ENCODE results near the gene LRMDA. TPM values are rescaled to one million over a fixed set of nuclear protein-coding genes. Genes with fewer than 3 reads are reported as not detected.

Gene LRMDA
- total and polyA plus RNA-seq, 2 of the 13 experiments (the other 11 are each of a cell fraction or from before 2014, with no cell fraction given): 13.4 to 22.0 TPM

- TF ChIP-seq NR0B2 (CRISPR knock-in tag; IDR thresholded peaks at IDR 0.05): no peak
- TF ChIP-seq JUNB (CRISPR knock-in tag; IDR thresholded peaks at IDR 0.05; ENCODE audit: borderline replicate concordance): no peak
- no peak for TF ChIP-seq KLF6 (CRISPR knock-in tag; IDR thresholded peaks at IDR 0.05)
- no peak for TF ChIP-seq NFYB (CRISPR knock-in tag; IDR thresholded peaks at IDR 0.05)
- no peak for TF ChIP-seq TIGD3 (CRISPR knock-in tag; IDR thresholded peaks at IDR 0.05; ENCODE audit: borderline replicate concordance)
- no peak for TF ChIP-seq HHEX (CRISPR knock-in tag; IDR thresholded peaks at IDR 0.05)
- TF ChIP-seq FOXK2 (IDR thresholded peaks at IDR 0.05): no peak
- no peak for TF ChIP-seq PTBP1 (IDR thresholded peaks at IDR 0.05; ENCODE audit: low read depth, low read length, poor library complexity, severe bottlenecking)
- TF ChIP-seq ZNF841 (CRISPR knock-in tag; IDR thresholded peaks at IDR 0.05; ENCODE audit: borderline replicate concordance): no peak
- TF ChIP-seq GTF3A (CRISPR knock-in tag; conservative IDR thresholded peaks at IDR 0.05): no peak
- peak; percentile 94 for TF ChIP-seq FOXO1 (CRISPR knock-in tag; IDR thresholded peaks at IDR 0.05)
- no peak for TF ChIP-seq ZNF720 (CRISPR knock-in tag; IDR thresholded peaks at IDR 0.05)
- TF ChIP-seq PRDM4 (CRISPR knock-in tag; IDR thresholded peaks at IDR 0.05; ENCODE audit: borderline replicate concordance): no peak
- peak; percentile 75; the same call in 1 of the 2 replicates for TF ChIP-seq SMYD3 (CRISPR knock-in tag; IDR thresholded peaks at IDR 0.05)
- TF ChIP-seq ZNF138 (CRISPR knock-in tag; IDR thresholded peaks at IDR 0.05; ENCODE audit: low read depth): no peak
- TF ChIP-seq ZNF546 (CRISPR knock-in tag; conservative IDR thresholded peaks at IDR 0.05): no peak
- no peak for TF ChIP-seq XRCC5 (optimal IDR thresholded peaks at IDR 0.05; ENCODE audit: low read length)
- no peak for TF ChIP-seq DZIP1 (CRISPR knock-in tag; IDR thresholded peaks at IDR 0.05)
- no peak for TF ChIP-seq KLF11 (CRISPR knock-in tag; IDR thresholded peaks at IDR 0.05)
- no peak for TF ChIP-seq ZNF251 (CRISPR knock-in tag; IDR thresholded peaks at IDR 0.05)
- TF ChIP-seq, protein P1, sequence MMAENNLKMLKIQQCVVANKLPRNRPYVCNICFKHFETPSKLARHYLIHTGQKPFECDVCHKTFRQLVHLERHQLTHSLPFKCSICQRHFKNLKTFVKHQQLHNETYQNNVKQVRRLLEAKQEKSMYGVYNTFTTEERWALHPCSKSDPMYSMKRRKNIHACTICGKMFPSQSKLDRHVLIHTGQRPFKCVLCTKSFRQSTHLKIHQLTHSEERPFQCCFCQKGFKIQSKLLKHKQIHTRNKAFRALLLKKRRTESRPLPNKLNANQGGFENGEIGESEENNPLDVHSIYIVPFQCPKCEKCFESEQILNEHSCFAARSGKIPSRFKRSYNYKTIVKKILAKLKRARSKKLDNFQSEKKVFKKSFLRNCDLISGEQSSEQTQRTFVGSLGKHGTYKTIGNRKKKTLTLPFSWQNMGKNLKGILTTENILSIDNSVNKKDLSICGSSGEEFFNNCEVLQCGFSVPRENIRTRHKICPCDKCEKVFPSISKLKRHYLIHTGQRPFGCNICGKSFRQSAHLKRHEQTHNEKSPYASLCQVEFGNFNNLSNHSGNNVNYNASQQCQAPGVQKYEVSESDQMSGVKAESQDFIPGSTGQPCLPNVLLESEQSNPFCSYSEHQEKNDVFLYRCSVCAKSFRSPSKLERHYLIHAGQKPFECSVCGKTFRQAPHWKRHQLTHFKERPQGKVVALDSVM (CRISPR knock-in tag; IDR thresholded peaks at IDR 0.05): no peak
- TF ChIP-seq NR2F2 (IDR thresholded peaks at IDR 0.05; ENCODE audit: borderline replicate concordance, low read depth): peak; percentile 74; the same call in 1 of the 2 replicates
- no peak for TF ChIP-seq ZNF143 (CRISPR knock-in tag; IDR thresholded peaks at IDR 0.05)
- no peak; the same call in 1 of the 2 replicates for TF ChIP-seq NFKB2 (CRISPR knock-in tag; IDR thresholded peaks at IDR 0.05; ENCODE audit: borderline replicate concordance)
Observed at GRCh38 chr10:75755528-75755927, 324.1 kb downstream of the LRMDA start (continued).

Measured in HepG2 (cell line).